Measurements from ENCODE around the gene SSR2.

The SSR2 gene

DNA sequence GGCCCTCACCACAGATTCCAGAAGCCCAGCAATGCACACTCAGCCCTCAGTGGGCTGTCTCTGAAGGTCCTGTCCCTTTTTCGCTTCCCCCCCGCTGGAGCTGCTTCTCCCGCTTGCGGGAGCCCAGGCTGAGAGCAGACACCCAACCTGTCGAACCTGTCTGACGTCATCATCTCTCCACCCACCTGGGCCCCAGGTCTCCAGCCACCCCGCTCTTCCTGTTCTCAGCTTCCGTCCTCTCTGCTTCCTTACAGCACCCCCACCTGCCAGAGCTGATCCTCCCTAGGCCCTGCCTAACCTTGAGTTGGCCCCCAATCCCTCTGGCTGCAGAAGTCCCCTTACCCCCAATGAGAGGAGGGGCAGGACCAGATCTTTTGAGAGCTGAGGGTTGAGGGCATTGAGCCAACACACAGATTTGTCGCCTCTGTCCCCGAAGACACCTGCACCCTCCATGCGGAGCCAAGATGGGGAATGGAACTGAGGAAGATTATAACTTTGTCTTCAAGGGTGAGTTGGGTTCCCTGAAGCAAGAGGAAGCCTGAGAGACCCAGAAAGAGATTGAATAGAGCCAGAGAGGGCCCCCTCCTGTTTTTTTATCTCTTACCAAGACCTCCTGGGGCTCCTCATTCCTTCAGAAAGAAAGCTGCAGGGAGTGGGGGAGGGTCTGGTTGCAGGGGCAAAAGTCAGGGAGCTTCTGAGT, 40.3 kb upstream of the SSR2 start, which contains the start of gene RAB25:
Gene RAB25 (plus strand): TSS at position 224 of the 700 bp plus-strand sequence. CDS start 241 bp downstream, at position 465.
- Histone ChIP-seq H3K9me3 (ENCODE audit: control insufficient read depth, insufficient read depth, low read length) (no peaks in the 10 kb centered on the region), H3K27me3 (ENCODE audit: control insufficient read depth, insufficient read depth, low read length) (no peaks in the 10 kb centered on the region), H3K4me3 (ENCODE audit: low read length) (peak within 1 kb of the TSS; percentile 42; the same call in 1 of the 2 replicates), H3K36me3 (ENCODE audit: control insufficient read depth, insufficient read depth, low read length) (no peaks in the 10 kb centered on the region; the same call in 1 of the 2 replicates), H3K4me1 (ENCODE audit: control insufficient read depth, insufficient read depth, low read length) (peaks cover 3% of the 10 kb centered on the region; the same call in 1 of the 2 replicates), H3K27ac (ENCODE audit: low read length) (peak within 1 kb of the TSS; percentile 29)
- WGBS (ENCODE audit: insufficient coverage, insufficient read length) = no CpG with 5 or more reads among the region's 11 CpGs
- no peak for DNase-seq (ENCODE audit: low read depth, low spot score)

DNA sequence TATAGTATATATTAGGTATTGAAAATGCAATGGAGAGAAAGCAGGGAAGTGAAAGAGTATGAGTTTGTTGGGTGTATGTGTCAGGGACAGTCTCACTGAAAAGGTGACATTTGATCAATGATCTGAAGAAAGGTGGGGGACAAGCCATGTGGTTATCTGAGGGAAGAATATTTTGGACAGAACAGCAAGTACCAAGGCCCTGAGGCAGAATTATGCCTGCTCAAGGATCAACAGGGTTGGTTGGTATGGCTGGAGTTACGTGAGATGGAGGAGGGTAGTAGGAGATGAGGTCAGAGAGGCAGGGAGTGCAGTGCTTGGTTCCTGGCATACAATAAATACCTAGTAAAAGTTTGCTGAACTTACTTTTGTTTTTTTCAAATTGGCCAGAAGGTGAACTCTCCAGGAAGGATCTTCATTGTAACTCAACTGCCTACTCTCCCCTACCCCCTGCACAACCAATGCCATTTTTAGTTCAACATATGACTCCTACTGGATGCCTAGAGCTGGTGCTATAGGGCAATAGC, 35.6 kb upstream of the SSR2 start:
- Histone ChIP-seq H3K4me1 (ENCODE audit: control insufficient read depth, insufficient read depth, low read length) (peaks cover 3% of the 10 kb centered on the region; the same call in 1 of the 2 replicates), H3K4me3 (ENCODE audit: low read length) (no peak overlapping the region), H3K36me3 (ENCODE audit: control insufficient read depth, insufficient read depth, low read length) (no peaks in the 10 kb centered on the region), H3K9me3 (ENCODE audit: control insufficient read depth, insufficient read depth, low read length) (no peaks in the 10 kb centered on the region), H3K27me3 (ENCODE audit: control insufficient read depth, insufficient read depth, low read length) (no peaks in the 10 kb centered on the region), H3K27ac (ENCODE audit: low read length) (no peak overlapping the region)
- DNase-seq (ENCODE audit: low read depth, low spot score) = no peak
- no CpG with 5 or more reads among the region's 1 CpG for WGBS (ENCODE audit: insufficient coverage, insufficient read length)

DNA sequence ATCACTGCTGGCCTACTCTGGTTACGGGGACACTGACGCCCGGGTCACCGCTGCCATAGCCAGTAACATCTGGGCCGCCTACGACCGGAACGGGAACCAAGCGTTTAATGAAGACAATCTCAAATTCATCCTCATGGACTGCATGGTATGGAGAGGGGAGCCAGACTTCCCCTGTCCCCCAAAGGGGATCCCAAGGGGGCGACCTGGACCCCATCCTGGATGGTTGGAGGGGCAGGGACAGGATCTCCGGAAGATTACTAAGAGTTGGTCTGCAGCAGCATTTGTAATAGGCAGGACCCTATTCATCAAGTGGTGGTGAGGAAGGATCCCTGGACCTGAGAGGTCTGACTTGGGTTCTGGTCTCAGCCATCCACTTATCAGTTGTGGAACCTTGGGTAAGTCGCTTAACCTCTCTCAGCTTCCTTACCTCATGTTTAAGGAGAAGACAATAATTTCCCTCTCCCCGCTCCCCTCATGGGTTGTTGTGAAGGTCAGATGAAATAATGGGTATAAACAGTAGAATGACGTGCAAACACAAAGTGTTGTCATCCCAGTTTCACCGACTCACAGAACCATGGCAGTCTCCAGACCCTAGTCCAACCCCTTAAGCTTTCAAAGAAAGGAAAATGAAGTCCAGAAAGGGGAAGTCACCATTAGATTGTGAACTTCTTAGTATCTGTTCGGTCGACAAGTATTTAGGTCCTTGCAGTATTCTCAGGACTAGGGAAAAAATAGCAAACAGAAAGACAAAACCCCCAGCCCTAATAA, 34.7 kb upstream of the SSR2 start:
- no peaks in the 10 kb centered on the region for H3K27me3 ChIP-seq (ENCODE audit: control insufficient read depth, insufficient read depth, low read length)
- WGBS (ENCODE audit: insufficient coverage, insufficient read length) = no CpG with 5 or more reads among the region's 17 CpGs
- peak overlapping the region; percentile 72 for H3K4me3 ChIP-seq (ENCODE audit: low read length)
- H3K27ac ChIP-seq (ENCODE audit: low read length) = no peak overlapping the region
- no peak for DNase-seq (ENCODE audit: low read depth, low spot score)
- H3K36me3 ChIP-seq (ENCODE audit: control insufficient read depth, insufficient read depth, low read length) = no peaks in the 10 kb centered on the region
- H3K4me1 ChIP-seq (ENCODE audit: control insufficient read depth, insufficient read depth, low read length) = peaks cover 3% of the 10 kb centered on the region; the same call in 1 of the 2 replicates
- no peaks in the 10 kb centered on the region for H3K9me3 ChIP-seq (ENCODE audit: control insufficient read depth, insufficient read depth, low read length)

DNA sequence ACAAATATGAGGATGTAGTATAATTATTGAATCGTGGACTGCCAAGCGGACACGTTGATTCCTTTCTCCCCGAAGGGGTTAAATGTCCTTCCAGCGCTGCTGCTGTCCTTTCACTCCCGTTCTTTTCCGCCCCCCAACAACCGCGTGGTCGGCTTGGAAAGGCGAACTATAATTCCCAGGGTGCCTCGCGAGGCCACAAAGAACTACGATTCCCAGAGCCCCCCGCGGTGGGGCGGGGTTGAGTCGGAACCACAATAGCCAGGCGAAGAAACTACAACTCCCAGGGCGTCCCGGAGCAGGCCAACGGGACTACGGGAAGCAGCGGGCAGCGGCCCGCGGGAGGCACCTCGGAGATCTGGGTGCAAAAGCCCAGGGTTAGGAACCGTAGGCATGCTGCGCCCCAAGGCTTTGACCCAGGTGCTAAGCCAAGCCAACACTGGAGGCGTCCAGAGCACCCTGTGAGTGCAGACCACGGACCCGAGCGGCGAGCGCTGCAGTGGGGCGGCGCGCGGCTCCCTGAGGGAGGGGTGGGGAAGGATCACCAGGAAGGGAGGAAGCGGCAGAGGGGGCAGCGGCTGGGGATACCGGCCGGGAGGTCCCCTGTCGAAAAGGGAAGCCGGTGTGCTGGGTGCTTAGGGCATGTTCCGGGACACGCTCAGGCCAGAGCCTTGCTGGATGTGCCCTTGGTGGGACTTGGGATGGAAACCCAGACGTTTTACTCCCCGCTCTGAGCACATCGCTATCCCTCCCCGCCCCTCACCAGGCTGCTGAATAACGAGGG, 33.9 kb upstream of the SSR2 start, which contains the start of gene LAMTOR2:
Gene LAMTOR2 (plus strand): TSS at position 283 of the 781 bp plus-strand sequence. CDS start 108 bp downstream, at position 391.
- Histone ChIP-seq H3K9me3 (ENCODE audit: control insufficient read depth, insufficient read depth, low read length) (no peaks in the 10 kb centered on the region), H3K4me1 (ENCODE audit: control insufficient read depth, insufficient read depth, low read length) (peaks cover 3% of the 10 kb centered on the region; the same call in 1 of the 2 replicates), H3K36me3 (ENCODE audit: control insufficient read depth, insufficient read depth, low read length) (no peaks in the 10 kb centered on the region; the same call in 1 of the 2 replicates), H3K27me3 (ENCODE audit: control insufficient read depth, insufficient read depth, low read length) (no peaks in the 10 kb centered on the region), H3K4me3 (ENCODE audit: low read length) (peak within 1 kb of the TSS; percentile 72), H3K27ac (ENCODE audit: low read length) (no peak within 1 kb of the TSS)
- DNase-seq (ENCODE audit: low read depth, low spot score) = peak; percentile 91
- WGBS (ENCODE audit: insufficient coverage, insufficient read length) = no CpG with 5 or more reads among the region's 53 CpGs

DNA sequence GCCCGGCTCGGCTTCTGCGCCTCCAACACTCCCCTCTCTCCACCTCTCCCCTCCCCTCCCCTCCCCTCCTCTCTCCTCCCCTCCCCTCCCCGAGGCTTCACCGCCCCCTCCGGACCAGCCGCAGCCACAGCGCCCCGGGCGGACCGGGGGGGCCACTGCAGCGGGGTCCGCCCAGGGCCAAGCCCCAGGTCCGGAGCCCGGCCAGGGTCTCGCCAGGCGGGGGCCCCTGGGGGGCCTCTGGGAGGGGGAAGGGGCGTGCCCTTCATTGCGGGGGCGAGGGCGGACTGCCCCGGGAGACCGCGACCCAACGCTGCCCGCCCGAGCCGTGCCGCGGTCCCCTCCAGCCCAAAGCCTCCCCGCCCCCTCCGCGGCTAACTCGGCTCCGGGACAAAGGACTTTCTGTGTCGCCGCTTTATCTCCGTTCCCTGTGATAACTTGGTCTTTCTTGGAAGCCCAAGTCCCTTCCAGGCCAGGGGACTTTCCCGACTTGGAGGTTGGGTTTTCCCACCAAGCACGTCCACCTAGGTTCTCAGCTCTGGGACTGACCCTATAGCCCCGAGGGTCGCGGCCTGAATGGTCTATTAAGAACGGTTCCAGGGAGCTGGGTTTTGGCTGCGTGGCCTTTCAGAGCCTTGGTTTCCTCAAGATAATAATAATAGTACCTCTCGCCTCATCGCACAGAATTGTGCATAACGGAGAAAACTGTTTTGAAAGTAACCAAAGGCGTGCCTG, 33.2 kb upstream of the SSR2 start, which contains the start of gene UBQLN4:
Gene UBQLN4 (minus strand): TSS at position 31 of the 732 bp plus-strand sequence. CDS start 97 bp downstream, outside the sequence.
- DNase-seq (ENCODE audit: low read depth, low spot score) = peak; percentile 50
- no CpG with 5 or more reads among the region's 49 CpGs for WGBS (ENCODE audit: insufficient coverage, insufficient read length)
- H3K36me3 ChIP-seq (ENCODE audit: control insufficient read depth, insufficient read depth, low read length) = peaks cover 2% of the 10 kb centered on the region

DNA sequence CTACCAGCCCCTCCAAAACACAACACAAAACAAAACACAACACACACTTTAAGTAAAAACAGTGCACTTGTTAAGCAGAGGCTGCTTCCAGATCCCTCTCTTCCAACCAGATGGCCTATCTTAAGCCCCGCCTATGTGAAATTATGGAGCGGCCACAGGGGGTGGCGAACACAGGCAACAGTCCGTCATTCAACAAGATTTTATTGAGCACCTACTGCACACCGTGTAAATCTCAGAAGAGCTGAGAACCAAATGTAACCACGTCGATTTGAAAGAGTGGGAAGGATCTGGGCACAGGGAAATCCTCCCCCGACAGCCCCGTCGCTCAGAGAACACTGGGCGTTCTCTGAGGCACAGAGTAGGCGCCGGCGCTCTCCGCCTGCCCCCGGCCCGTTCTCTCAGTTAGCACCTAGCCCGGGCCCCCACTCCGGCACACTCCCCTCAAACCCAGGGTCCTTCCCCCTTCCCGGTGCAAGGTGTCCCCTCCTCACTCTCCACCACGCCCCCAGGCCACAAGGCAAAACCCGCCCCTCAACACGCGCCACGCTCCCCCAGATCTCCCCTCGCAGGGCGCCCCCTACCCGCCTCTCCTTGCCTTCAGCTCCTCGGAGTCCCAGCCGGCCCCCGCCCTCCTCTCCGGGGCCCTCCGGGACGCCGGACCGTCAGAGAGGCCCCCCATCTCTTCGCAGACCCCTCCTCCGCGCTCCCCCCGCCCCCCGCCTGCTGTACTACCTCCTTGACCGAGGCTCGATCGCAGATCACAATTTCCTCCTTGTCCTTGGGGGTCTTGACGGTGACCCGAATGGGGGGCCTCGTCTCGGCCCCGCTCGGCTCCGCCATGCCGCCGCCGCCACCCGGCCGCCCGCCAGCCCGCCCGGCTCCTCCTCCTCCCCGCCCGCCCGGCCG, 32.4 kb upstream of the SSR2 start:
- Histone ChIP-seq H3K36me3 (ENCODE audit: control insufficient read depth, insufficient read depth, low read length) (peaks cover 4% of the 10 kb centered on the region), H3K27ac (ENCODE audit: low read length) (no peak overlapping the region), H3K9me3 (ENCODE audit: control insufficient read depth, insufficient read depth, low read length) (no peaks in the 10 kb centered on the region), H3K4me3 (ENCODE audit: low read length) (peak overlapping the region; percentile 79; the same call in 1 of the 2 replicates), H3K27me3 (ENCODE audit: control insufficient read depth, insufficient read depth, low read length) (no peaks in the 10 kb centered on the region), H3K4me1 (ENCODE audit: control insufficient read depth, insufficient read depth, low read length) (peaks cover 3% of the 10 kb centered on the region; the same call in 1 of the 2 replicates)
- no CpG with 5 or more reads among the region's 63 CpGs for WGBS (ENCODE audit: insufficient coverage, insufficient read length)
- DNase-seq (ENCODE audit: low read depth, low spot score) = no peak

More for the DNA sequence above, 33.2 kb upstream of the SSR2 start, which contains the start of gene UBQLN4:
- no peak within 1 kb of the TSS for H3K27ac ChIP-seq (ENCODE audit: low read length)
- H3K27me3 ChIP-seq (ENCODE audit: control insufficient read depth, insufficient read depth, low read length) = no peaks in the 10 kb centered on the region
- H3K4me3 ChIP-seq (ENCODE audit: low read length) = peak within 1 kb of the TSS; percentile 79; the same call in 1 of the 2 replicates
- peaks cover 3% of the 10 kb centered on the region; the same call in 1 of the 2 replicates for H3K4me1 ChIP-seq (ENCODE audit: control insufficient read depth, insufficient read depth, low read length)
- no peaks in the 10 kb centered on the region for H3K9me3 ChIP-seq (ENCODE audit: control insufficient read depth, insufficient read depth, low read length)

DNA sequence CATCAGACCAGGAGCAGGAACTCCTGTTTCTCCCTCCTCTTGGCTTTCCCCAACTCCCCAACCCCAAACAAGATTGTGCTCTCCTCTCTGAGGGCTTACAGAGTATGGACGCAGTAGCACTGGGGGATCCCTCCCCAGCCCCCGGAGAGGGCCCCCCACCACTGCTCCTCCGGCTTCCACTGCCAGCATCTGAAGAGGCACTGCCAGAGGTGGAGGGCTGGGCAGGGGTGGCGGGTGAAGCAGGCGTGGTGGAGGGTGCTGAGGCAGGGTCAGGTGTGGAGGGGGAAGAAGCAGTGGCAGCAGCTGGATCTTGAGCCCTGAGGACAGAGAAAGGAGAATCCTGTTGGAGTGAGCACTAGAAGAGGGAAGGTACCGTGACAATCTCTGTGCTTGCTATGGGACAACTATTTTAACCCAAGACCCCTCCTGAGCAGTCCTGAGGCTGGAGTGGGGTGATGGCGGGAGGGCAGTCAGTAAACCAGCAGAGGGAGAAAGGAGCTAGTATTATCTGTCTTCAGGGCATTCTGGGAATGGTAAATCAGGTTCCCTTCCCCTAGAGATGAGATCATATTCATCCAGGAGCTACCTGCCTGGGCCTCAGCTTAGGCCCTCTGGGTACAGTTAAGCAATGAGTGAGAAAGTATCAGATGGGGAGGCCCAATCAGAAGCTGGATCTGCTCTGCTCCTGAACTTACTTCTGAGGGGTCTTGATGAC, 30.4 kb upstream of the SSR2 start:
- DNase-seq (ENCODE audit: low read depth, low spot score) = no peak
- peaks cover 3% of the 10 kb centered on the region; the same call in 1 of the 2 replicates for H3K4me1 ChIP-seq (ENCODE audit: control insufficient read depth, insufficient read depth, low read length)
- no peak overlapping the region for H3K27ac ChIP-seq (ENCODE audit: low read length)
- no peak overlapping the region for H3K4me3 ChIP-seq (ENCODE audit: low read length)
- no peaks in the 10 kb centered on the region for H3K27me3 ChIP-seq (ENCODE audit: control insufficient read depth, insufficient read depth, low read length)
- no peaks in the 10 kb centered on the region for H3K9me3 ChIP-seq (ENCODE audit: control insufficient read depth, insufficient read depth, low read length)
- no CpG with 5 or more reads among the region's 7 CpGs for WGBS (ENCODE audit: insufficient coverage, insufficient read length)
- peaks cover 6% of the 10 kb centered on the region for H3K36me3 ChIP-seq (ENCODE audit: control insufficient read depth, insufficient read depth, low read length)

DNA sequence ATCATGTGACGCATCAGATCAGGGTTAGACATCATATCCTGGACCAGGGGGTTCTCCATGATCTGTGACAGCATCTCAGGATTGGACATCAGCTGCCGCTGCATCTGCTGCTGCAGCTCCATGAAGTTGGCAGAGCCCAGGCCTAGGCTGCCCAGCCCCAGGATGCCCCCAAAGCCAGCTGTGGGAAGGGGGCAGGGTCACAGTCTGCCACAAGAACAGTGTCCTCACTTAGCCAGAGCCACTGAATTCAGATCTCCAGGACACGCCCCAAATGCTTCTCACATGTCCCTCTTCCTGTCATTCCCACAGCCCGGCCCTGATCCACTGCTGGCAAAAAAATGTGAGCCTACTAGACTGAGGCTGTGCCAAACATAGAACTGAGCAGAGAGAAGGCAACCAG, 29.6 kb upstream of the SSR2 start:
- Histone ChIP-seq H3K4me3 (ENCODE audit: low read length) (no peak overlapping the region), H3K36me3 (ENCODE audit: control insufficient read depth, insufficient read depth, low read length) (peaks cover 6% of the 10 kb centered on the region)

More for the DNA sequence above, 29.6 kb upstream of the SSR2 start:
- no peaks in the 10 kb centered on the region for H3K9me3 ChIP-seq (ENCODE audit: control insufficient read depth, insufficient read depth, low read length)
- WGBS (ENCODE audit: insufficient coverage, insufficient read length) = no CpG with 5 or more reads among the region's 4 CpGs
- H3K27ac ChIP-seq (ENCODE audit: low read length) = no peak overlapping the region
- peaks cover under 1% of the 10 kb centered on the region; the same call in 1 of the 2 replicates for H3K4me1 ChIP-seq (ENCODE audit: control insufficient read depth, insufficient read depth, low read length)
- DNase-seq (ENCODE audit: low read depth, low spot score) = no peak
- H3K27me3 ChIP-seq (ENCODE audit: control insufficient read depth, insufficient read depth, low read length) = no peaks in the 10 kb centered on the region
